ENCODE results near the gene EEFSEC. TPM values are rescaled to one million over a fixed set of nuclear protein-coding genes. Genes with fewer than 3 reads are reported as not detected.

EEFSEC gene
- total and polyA plus RNA-seq, 12 donors: 5.5 to 15.6 (median 10.4) TPM

GRCh38 chr3:128123538-128124368 lies 29.5 kb upstream of the EEFSEC start, which contains the start of gene RUVBL1:
Gene RUVBL1, minus strand, starts transcription at chr3:128123812. Its CDS starts 88 bp downstream, at chr3:128123724.
- H3K27ac ChIP-seq: peak within 1 kb of the TSS in 4 of 5 donors; percentile 5 to 84 (median 22)
- H3K4me3 ChIP-seq: peak within 1 kb of the TSS; percentile 45 to 94 (median 79)
- 2 to 11% (median 3%) methylated on average over 6 to 47 of the region's 47 CpGs for WGBS, 4 donors
- no peaks in the 10 kb centered on the region for H3K27me3 ChIP-seq
- H3K9me3 ChIP-seq (replicated peaks in 1 of 3): no peaks in the 10 kb centered on the region
- H3K36me3 ChIP-seq (replicated peaks in 1 of 2): no peaks in the 10 kb centered on the region
- TF ChIP-seq POLR2A (IDR thresholded peaks at IDR 0.05) (peak in 1 of 2 donors; percentile 58), CTCF (IDR thresholded peaks at IDR 0.05) (no peak)
- DNase-seq: peak; percentile 96 to 99 (median 98)
- H3K4me1 ChIP-seq (replicated peaks in 1 of 2): peaks cover 4 to 9% of the 10 kb centered on the region in 2 donors
- intact Hi-C loops (cut with DNase I): no loop called here

GRCh38 chr3:128127236-128127635 lies 26.0 kb upstream of the EEFSEC start:
- DNase-seq: no peak
- Histone ChIP-seq H3K27me3 (no peaks in the 10 kb centered on the region), H3K27ac (no peak overlapping the region), H3K36me3 (replicated peaks in 1 of 2) (no peaks in the 10 kb centered on the region), H3K4me3 (no peak overlapping the region), H3K4me1 (replicated peaks in 1 of 2) (peaks cover 4 to 9% of the 10 kb centered on the region in 2 donors), H3K9me3 (replicated peaks in 1 of 3) (no peaks in the 10 kb centered on the region)
- 36 to 65% (median 38%) methylated on average over 2 of the region's 2 CpGs for WGBS, 4 donors
- intact Hi-C loops (cut with DNase I): no loop called here
- TF ChIP-seq CTCF (IDR thresholded peaks at IDR 0.05) (no peak), POLR2A (IDR thresholded peaks at IDR 0.05) (no peak)

GRCh38 chr3:128128251-128128650 lies 25.0 kb upstream of the EEFSEC start:
- no peaks in the 10 kb centered on the region for H3K27me3 ChIP-seq
- no peak overlapping the region for H3K4me3 ChIP-seq
- no peak for DNase-seq
- intact Hi-C loops (cut with DNase I): no loop called here
- no peaks in the 10 kb centered on the region for H3K4me1 ChIP-seq (replicated peaks in 1 of 2)
- H3K9me3 ChIP-seq (replicated peaks in 1 of 3): no peaks in the 10 kb centered on the region
- H3K36me3 ChIP-seq (replicated peaks in 1 of 2): no peaks in the 10 kb centered on the region
- TF ChIP-seq POLR2A (IDR thresholded peaks at IDR 0.05): no peak
- TF ChIP-seq CTCF (IDR thresholded peaks at IDR 0.05): no peak
- no peak overlapping the region for H3K27ac ChIP-seq
- 20 to 43% (median 35%) methylated on average over 1 of the region's 1 CpG for WGBS, 4 donors

- H3K4me1 ChIP-seq (replicated peaks in 1 of 2): no peaks in the 10 kb centered on the region
- intact Hi-C loops (cut with DNase I): loop anchor here (5.0 to 10.0 kb wide), 2 partner anchors 35 to 57 kb away; no protein-coding TSS in a partner anchor
- TF ChIP-seq POLR2A (IDR thresholded peaks at IDR 0.05) (no peak), CTCF (IDR thresholded peaks at IDR 0.05) (no peak)
- no peak overlapping the region for H3K27ac ChIP-seq
- no peaks in the 10 kb centered on the region for H3K27me3 ChIP-seq
- no peaks in the 10 kb centered on the region for H3K36me3 ChIP-seq (replicated peaks in 1 of 2)
- H3K9me3 ChIP-seq (replicated peaks in 1 of 3): no peaks in the 10 kb centered on the region
- H3K4me3 ChIP-seq: no peak overlapping the region
- WGBS, 4 donors: 84 to 93% (median 89%) methylated on average over 5 to 7 of the region's 7 CpGs
- no peak for DNase-seq
These were observed 21.2 kb upstream of the EEFSEC start for GRCh38 chr3:128131897-128132646.

All from adrenal gland (tissue), 12 donors.